22Rv1 (cell line): Measurements from ENCODE around the gene SMCHD1.

Source experiments
- CTCF ChIP-seq: fragments of 450-650 bp; IDR thresholded peaks from 2 replicates; pipeline ENCODE4 v1.5.1; 2017; ENCODE audit warnings: mild to moderate bottlenecking
- ZFX ChIP-seq: fragments of 450-650 bp; IDR thresholded peaks from 2 replicates; pipeline ENCODE4 v1.6.1; 2017; ENCODE audit warnings: antibody characterized with exemption, borderline replicate concordance

- no peak for TF ChIP-seq CTCF
- TF ChIP-seq ZFX, result no peak
Observed at GRCh38 chr18:2625217-2625616, 30.3 kb upstream of the SMCHD1 start.
